Tibial nerve (tissue), 4 donors: ENCODE measurements around the gene ELANE. TPM values are rescaled to one million over a fixed set of nuclear protein-coding genes. Genes with fewer than 3 reads are reported as not detected.
A peak's percentile ranks its signal among the peaks of the same experiment; 100 is the strongest.

Source experiments
- DNase-seq, 2 donors: peaks; one replicate each; pipeline ENCODE4 v3.0.0-alpha.2; 2019; ENCODE audit warnings: low spot score in 2 of 2
- H3K27ac ChIP-seq, 4 donors: fragments of 200-600 bp; sonication (generic) in 3 of 4; one replicate each; pipeline ENCODE4 v1.5.1; 2017 to 2019; ENCODE audit warnings: mild to moderate bottlenecking in 1 of 4
- H3K27me3 ChIP-seq, 2 donors: fragments of 200-600 bp; sonication (generic) in 1 of 2; one replicate each; pipeline versions ENCODE4 v1.5.1 to v1.6.0; 2017 to 2019
- H3K36me3 ChIP-seq, 3 donors: fragments of 200-600 bp; sonication (generic); one replicate each; pipeline ENCODE4 v1.5.1; 2018 to 2019
- H3K4me1 ChIP-seq, 4 donors: fragments of 200-600 bp; sonication (generic) in 3 of 4; one replicate each; pipeline ENCODE4 v1.5.1; 2017 to 2019
- H3K4me3 ChIP-seq, 4 donors: fragments of 200-600 bp; sonication (generic) in 3 of 4; one replicate each; pipeline ENCODE4 v1.5.1; 2017 to 2019; ENCODE audit warnings: mild to moderate bottlenecking in 1 of 4, moderate library complexity in 1 of 4
- H3K9me3 ChIP-seq, 4 donors: fragments of 200-600 bp; sonication (generic) in 3 of 4; one replicate each; pipeline ENCODE4 v1.5.1; 2017 to 2019
- CTCF ChIP-seq, 5 experiments: fragments of 200-600 bp in 3 of 5; fragments of 450-650 bp in 2 of 5; sonication (generic) in 3 of 5; IDR thresholded peaks; one replicate each; pipeline ENCODE4 v1.5.1; 2016 to 2019; ENCODE audit warnings: antibody characterized with exemption in 5 of 5, mild to moderate bottlenecking in 3 of 5, moderate library complexity in 2 of 5
- EP300 ChIP-seq, 2 donors: sonication (generic); formaldehyde crosslinking; IDR thresholded peaks; one replicate each; pipeline ENCODE4 v1.6.1; 2017; ENCODE audit warnings: antibody characterized with exemption in 2 of 2, mild to moderate bottlenecking in 1 of 2
- POLR2A ChIP-seq, 2 donors: fragments of 450-650 bp; IDR thresholded peaks; one replicate each; pipeline ENCODE4 v1.6.1; 2017; ENCODE audit warnings: antibody characterized with exemption in 2 of 2, mild to moderate bottlenecking in 2 of 2, moderate library complexity in 2 of 2
- WGBS, 2 donors: methylation state at CpG; one replicate each; pipeline ENCODE4 v1.1.5; 2018; 5-methylcytosine and 5-hydroxymethylcytosine counted together
- total RNA-seq, 4 donors: library from RNA; depleted of rRNA; stranded (reverse); fragments of >200 nt; gene quantifications; one replicate each; pipeline ENCODE4 v1.1.0, GENCODE V29; 2016

The ELANE gene
- total RNA-seq, 4 donors from 2014 or later, result 0.66 to 12.6 (median 4.2) TPM

- Histone ChIP-seq H3K9me3 (no peaks in the 10 kb centered on the region), H3K27ac (no peak overlapping the region), H3K27me3 (peaks cover 0 to 69% of the 10 kb centered on the region in 2 donors), H3K4me1 (peaks cover 0 to 42% (median 3%) of the 10 kb centered on the region in 4 donors), H3K4me3 (no peak overlapping the region), H3K36me3 (no peaks in the 10 kb centered on the region)
- TF ChIP-seq CTCF (IDR thresholded peaks at IDR 0.05) (no peak), EP300 (IDR thresholded peaks at IDR 0.05) (no peak), POLR2A (IDR thresholded peaks at IDR 0.05) (no peak)
- WGBS, 2 donors, result 90 to 91% methylated on average over 11 to 12 of the region's 12 CpGs
- no peak for DNase-seq
These were observed 3.0 kb downstream of the ELANE start for GRCh38 chr19:855142-855541.

GRCh38 chr19:855566-856120 lies 3.5 kb downstream of the ELANE start:
- 66 to 83% methylated on average over 18 to 28 of the region's 40 CpGs for WGBS, 2 donors
- peaks cover 0 to 73% of the 10 kb centered on the region in 2 donors for H3K27me3 ChIP-seq
- H3K4me1 ChIP-seq, result peaks cover 0 to 42% (median 2%) of the 10 kb centered on the region in 4 donors
- TF ChIP-seq POLR2A (IDR thresholded peaks at IDR 0.05), result no peak
- no peak for TF ChIP-seq CTCF (IDR thresholded peaks at IDR 0.05)
- TF ChIP-seq EP300 (IDR thresholded peaks at IDR 0.05), result no peak
- no peak for DNase-seq
- H3K27ac ChIP-seq, result no peak overlapping the region
- no peaks in the 10 kb centered on the region for H3K9me3 ChIP-seq
- H3K36me3 ChIP-seq, result no peaks in the 10 kb centered on the region
- H3K4me3 ChIP-seq, result no peak overlapping the region

- Histone ChIP-seq H3K27ac (peak overlapping the region in 2 of 4 donors; percentile 75 to 87), H3K9me3 (no peaks in the 10 kb centered on the region), H3K36me3 (no peaks in the 10 kb centered on the region), H3K4me1 (peaks cover 0 to 42% (median 9%) of the 10 kb centered on the region in 4 donors), H3K4me3 (no peak overlapping the region), H3K27me3 (peaks cover 0 to 73% of the 10 kb centered on the region in 2 donors)
- TF ChIP-seq POLR2A (IDR thresholded peaks at IDR 0.05), result no peak
- WGBS, 2 donors, result 76 to 80% methylated on average over 9 of the region's 9 CpGs
- DNase-seq, result no peak
These were observed 6.2 kb downstream of the ELANE start for GRCh38 chr19:858284-858683.

GRCh38 chr19:858868-859843 lies 7.1 kb downstream of the ELANE start, which contains the start of gene CFD:
Gene CFD, plus strand, starts transcription at chr19:859664. Its CDS starts 26 bp downstream, at chr19:859690.
- H3K27ac ChIP-seq, result peak within 1 kb of the TSS; percentile 67 to 87 (median 80)
- H3K9me3 ChIP-seq, result no peaks in the 10 kb centered on the region
- WGBS, 2 donors, result 31 to 34% methylated on average over 12 to 23 of the region's 24 CpGs
- no peaks in the 10 kb centered on the region for H3K36me3 ChIP-seq
- peaks cover 0 to 47% (median 10%) of the 10 kb centered on the region in 4 donors for H3K4me1 ChIP-seq
- peak in 1 of 2 donors; percentile 69 for TF ChIP-seq POLR2A (IDR thresholded peaks at IDR 0.05)
- peak in 1 of 5 experiments; percentile 17 for TF ChIP-seq CTCF (IDR thresholded peaks at IDR 0.05)
- peak in 1 of 2 donors; percentile 86 for TF ChIP-seq EP300 (IDR thresholded peaks at IDR 0.05)
- peak; percentile 70 to 75 for DNase-seq
- H3K27me3 ChIP-seq, result peaks cover 0 to 67% of the 10 kb centered on the region in 2 donors
- H3K4me3 ChIP-seq, result peak within 1 kb of the TSS; percentile 31 to 53 (median 40)

- Histone ChIP-seq H3K4me3 (peak overlapping the region in 3 of 4 donors; percentile 15 to 53 (median 32)), H3K36me3 (peaks cover 0 to 8% (median 0%) of the 10 kb centered on the region in 3 donors), H3K27ac (no peak overlapping the region), H3K27me3 (peaks cover 0 to 48% of the 10 kb centered on the region in 2 donors), H3K4me1 (peaks cover 0 to 48% (median 10%) of the 10 kb centered on the region in 4 donors), H3K9me3 (no peaks in the 10 kb centered on the region)
- DNase-seq, result no peak
- 56 to 70% methylated on average over 19 to 30 of the region's 35 CpGs for WGBS, 2 donors
- TF ChIP-seq CTCF (IDR thresholded peaks at IDR 0.05) (no peak), EP300 (IDR thresholded peaks at IDR 0.05) (no peak), POLR2A (IDR thresholded peaks at IDR 0.05) (no peak)
These were observed 9.1 kb downstream of the ELANE start for GRCh38 chr19:861141-861755.
